Lower lobe of right lung (tissue), 2 donors: ENCODE measurements around the gene KIFC1. TPM values are rescaled to one million over a fixed set of nuclear protein-coding genes. Genes with fewer than 3 reads are reported as not detected.
A peak's percentile ranks its signal among the peaks of the same experiment; 100 is the strongest.

ENCODE experiments used
- ATAC-seq, 2 donors: fragments of 200-7000 bp; cut with Tn5 transposase; one replicate each; pipeline ENCODE4 v1.9.1; 2020 to 2022; ENCODE audit warnings: mild to moderate bottlenecking in 2 of 2, moderate library complexity in 2 of 2
- DNase-seq: peaks from one replicate; pipeline ENCODE4 v3.0.0-alpha.2; 2020
- H3K27ac ChIP-seq: fragments of 200-600 bp; one replicate; pipeline ENCODE4 v1.8.0; 2022
- H3K27me3 ChIP-seq: fragments of 200-600 bp; one replicate; pipeline ENCODE4 v1.8.0; 2022; ENCODE audit warnings: low read depth
- H3K36me3 ChIP-seq: fragments of 200-600 bp; one replicate; pipeline ENCODE4 v1.8.0; 2022; ENCODE audit warnings: mild to moderate bottlenecking
- H3K4me1 ChIP-seq: fragments of 200-600 bp; one replicate; pipeline ENCODE4 v1.8.0; 2022
- H3K4me3 ChIP-seq: fragments of 200-600 bp; one replicate; pipeline ENCODE4 v1.8.0; 2022; ENCODE audit warnings: mild to moderate bottlenecking
- H3K9me3 ChIP-seq: fragments of 200-600 bp; one replicate; pipeline ENCODE4 v1.8.0; 2022
- intact Hi-C: fragments of 100-400 bp; cut with DNase I; formaldehyde crosslinking; loops from one replicate; pipeline ENCODE4 v1.11.0; 2022
- total RNA-seq: library from RNA; stranded (reverse); fragmentation: NEBNext Ultra II Directional; extraction: Animal tissue kit (Norgen Biotek cat#: 25700); gene quantifications from one replicate; pipeline ENCODE4 v1.2.1, GENCODE V29; 2021
- TF ChIP-seq, protein P1 (sequence below): fragments of 200-600 bp; IDR thresholded peaks from one replicate; pipeline ENCODE4 v1.8.0; 2022; ENCODE audit warnings: antibody characterized with exemption, mild to moderate bottlenecking
- donor health status: DM: no; HTN: yes; CAD: no; lungs with severe emphysema.

Gene KIFC1
- total RNA-seq, 1 donor from 2014 or later: 2.7 TPM

DNA sequence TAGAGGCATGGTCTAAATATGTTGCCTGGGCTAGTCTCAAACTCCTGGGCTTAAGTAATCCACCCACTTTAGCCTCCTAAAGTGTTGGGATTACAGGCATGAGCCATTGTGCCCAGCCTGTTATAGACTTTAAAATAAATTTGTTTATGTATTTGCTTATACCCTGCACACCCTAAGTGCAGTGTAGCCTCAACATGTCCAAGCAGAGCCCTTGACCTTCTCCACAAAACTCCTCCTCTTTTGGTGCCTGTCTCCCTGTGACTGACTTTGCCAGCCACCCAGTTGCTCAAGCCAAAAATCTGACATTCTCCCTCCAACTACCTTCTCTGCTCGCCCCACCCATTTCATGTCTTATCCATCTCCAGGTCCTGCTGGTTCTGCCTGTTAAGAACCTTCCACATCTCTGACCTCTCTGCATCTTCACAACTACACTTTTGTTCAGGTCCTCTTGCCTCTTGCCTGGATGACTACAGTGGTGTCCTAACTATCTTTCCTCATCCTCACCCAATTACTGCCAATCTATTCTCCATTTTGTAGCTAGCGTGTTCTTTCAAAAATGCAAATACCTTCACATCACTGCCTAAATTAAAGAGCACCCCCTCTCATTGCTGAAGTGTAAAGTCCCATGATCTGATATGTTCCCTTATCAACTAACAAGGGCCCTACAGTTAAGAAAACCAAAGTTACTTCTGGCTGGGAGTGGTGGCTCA lies 11.2 kb upstream of the KIFC1 start:
- ATAC-seq (no peak), DNase-seq (no peak)
- Histone ChIP-seq H3K4me1 (peaks cover 10% of the 10 kb centered on the region), H3K4me3 (no peak overlapping the region), H3K36me3 (no peaks in the 10 kb centered on the region), H3K27ac (no peak overlapping the region), H3K9me3 (no peaks in the 10 kb centered on the region), H3K27me3 (no peaks in the 10 kb centered on the region)
- TF ChIP-seq, protein P1, sequence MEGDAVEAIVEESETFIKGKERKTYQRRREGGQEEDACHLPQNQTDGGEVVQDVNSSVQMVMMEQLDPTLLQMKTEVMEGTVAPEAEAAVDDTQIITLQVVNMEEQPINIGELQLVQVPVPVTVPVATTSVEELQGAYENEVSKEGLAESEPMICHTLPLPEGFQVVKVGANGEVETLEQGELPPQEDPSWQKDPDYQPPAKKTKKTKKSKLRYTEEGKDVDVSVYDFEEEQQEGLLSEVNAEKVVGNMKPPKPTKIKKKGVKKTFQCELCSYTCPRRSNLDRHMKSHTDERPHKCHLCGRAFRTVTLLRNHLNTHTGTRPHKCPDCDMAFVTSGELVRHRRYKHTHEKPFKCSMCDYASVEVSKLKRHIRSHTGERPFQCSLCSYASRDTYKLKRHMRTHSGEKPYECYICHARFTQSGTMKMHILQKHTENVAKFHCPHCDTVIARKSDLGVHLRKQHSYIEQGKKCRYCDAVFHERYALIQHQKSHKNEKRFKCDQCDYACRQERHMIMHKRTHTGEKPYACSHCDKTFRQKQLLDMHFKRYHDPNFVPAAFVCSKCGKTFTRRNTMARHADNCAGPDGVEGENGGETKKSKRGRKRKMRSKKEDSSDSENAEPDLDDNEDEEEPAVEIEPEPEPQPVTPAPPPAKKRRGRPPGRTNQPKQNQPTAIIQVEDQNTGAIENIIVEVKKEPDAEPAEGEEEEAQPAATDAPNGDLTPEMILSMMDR: no peak
- intact Hi-C loops: no loop called here

DNA sequence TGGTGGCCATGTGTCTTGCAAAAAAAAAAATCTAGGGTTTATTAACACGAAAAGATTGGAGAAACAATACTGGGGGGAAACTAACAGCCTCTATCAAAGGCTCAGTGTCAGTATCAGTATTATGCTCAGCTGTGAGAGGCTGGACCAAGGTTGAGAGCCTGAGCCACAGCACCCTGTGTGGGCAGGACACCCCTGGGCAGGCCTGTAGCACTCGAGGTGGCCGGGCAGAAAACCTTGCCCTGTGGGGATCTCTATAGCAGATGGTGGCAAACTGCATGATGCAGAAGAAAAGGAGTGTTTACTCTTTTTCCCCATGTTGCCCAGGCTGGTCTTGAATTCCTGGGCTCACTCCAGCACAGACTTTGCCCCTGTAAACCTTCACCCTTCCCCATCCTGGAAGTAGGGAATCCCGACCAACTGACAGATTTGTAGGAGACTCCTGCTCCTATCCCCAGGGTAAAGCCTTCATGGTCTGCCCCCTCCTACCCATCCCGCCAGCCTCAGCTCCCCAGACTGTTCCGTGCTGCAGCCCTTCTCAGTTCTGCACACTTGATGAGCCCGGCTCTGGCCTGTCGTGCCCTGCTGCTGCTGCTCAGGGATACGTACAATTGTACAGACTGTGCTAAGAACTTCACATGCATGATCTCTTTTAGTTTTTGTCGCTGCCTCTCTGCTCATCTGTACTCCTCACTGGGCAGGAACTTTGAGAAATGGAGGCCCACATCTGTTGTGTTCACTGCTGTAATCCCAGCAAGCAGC lies 8.0 kb upstream of the KIFC1 start:
- TF ChIP-seq, protein P1: no peak
- no peak for DNase-seq
- intact Hi-C loops: no loop called here
- no peaks in the 10 kb centered on the region for H3K9me3 ChIP-seq
- no peak overlapping the region for H3K4me3 ChIP-seq
- no peaks in the 10 kb centered on the region for H3K36me3 ChIP-seq
- peak in 1 of 2 donors; percentile 9 for ATAC-seq
- no peak overlapping the region for H3K27ac ChIP-seq
- no peaks in the 10 kb centered on the region for H3K4me1 ChIP-seq
- H3K27me3 ChIP-seq: no peaks in the 10 kb centered on the region

DNA sequence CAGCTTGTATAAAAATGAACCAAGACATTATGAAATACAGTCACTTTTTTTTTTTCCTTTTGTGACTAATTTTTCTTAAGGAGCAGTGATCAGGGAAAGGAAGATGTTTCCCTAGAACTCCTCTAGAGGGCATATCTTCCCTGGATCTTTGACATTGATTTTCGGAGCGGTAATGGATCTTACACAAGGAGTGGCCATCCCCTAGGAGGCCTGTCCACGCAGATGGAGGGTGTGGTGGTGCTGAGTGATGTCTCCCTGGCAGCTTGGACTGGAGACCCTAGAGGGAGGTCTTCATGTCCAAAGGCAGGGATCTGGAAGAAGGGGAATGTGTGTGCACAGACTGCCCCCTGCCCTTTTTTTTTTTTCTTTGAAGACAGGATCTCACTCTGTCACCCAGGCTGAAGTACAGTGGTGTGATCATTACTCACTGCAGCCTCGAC lies 7.0 kb upstream of the KIFC1 start:
- H3K4me3 ChIP-seq: no peak overlapping the region
- TF ChIP-seq, protein P1: no peak
- H3K9me3 ChIP-seq: no peaks in the 10 kb centered on the region
- intact Hi-C loops: no loop called here
- DNase-seq: no peak
- H3K27ac ChIP-seq: no peak overlapping the region
- ATAC-seq: peak; percentile 23 to 49
- H3K36me3 ChIP-seq: no peaks in the 10 kb centered on the region
- H3K27me3 ChIP-seq: no peaks in the 10 kb centered on the region
- H3K4me1 ChIP-seq: no peaks in the 10 kb centered on the region

DNA sequence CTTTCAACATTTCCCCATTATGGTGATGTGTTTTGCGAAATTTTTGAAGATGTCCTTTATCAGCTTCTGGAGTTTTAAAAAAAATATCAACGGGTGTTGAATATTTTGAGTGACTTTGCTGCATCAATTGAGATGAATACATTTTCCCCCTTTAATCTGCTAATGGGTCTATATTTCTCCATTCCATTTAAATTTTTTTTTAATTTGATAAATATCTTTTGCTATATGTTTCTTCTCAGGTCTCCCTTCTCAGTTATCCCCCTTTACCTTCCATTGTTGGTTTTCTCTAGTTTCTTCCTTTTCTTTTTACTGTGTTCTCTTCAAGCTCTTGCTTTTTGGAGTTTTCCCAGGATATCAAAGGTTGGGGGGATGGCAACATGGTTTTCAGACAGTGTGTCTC lies 1.4 kb upstream of the KIFC1 start:
- no peak overlapping the region for H3K27ac ChIP-seq
- no peaks in the 10 kb centered on the region for H3K36me3 ChIP-seq
- TF ChIP-seq, protein P1: no peak
- intact Hi-C loops: no loop called here
- ATAC-seq: no peak
- no peak overlapping the region for H3K4me3 ChIP-seq
- DNase-seq: no peak
- no peaks in the 10 kb centered on the region for H3K9me3 ChIP-seq
- peaks cover 17% of the 10 kb centered on the region for H3K4me1 ChIP-seq
- no peaks in the 10 kb centered on the region for H3K27me3 ChIP-seq

DNA sequence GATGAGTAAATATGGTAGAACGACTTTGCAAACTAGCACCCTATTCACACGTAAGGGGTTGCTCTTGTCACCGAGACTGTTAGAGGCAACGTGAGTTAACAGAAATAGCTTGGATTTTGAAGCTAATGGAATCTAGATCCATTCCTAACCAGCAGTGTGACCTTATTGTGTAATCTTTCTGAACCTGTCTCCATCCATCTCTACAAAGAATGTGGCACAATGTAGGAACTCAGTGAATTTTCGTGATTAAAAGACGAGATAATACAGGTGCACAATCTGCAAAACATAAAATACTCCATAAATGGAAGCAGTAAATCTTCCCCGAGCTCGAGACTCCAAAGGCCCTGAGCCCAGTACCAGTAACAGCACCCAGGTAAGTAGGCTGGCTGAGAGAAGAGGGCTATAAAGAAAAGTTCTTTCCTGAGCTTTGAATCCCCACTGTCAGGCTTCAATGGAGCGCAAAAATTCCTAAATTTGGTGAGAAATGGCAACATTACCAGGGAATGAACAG lies 801 bp upstream of the KIFC1 start:
- ATAC-seq (no peak), DNase-seq (no peak)
- Histone ChIP-seq H3K9me3 (no peaks in the 10 kb centered on the region), H3K4me3 (peak overlapping the region; percentile 60), H3K4me1 (peaks cover 17% of the 10 kb centered on the region), H3K27me3 (no peaks in the 10 kb centered on the region), H3K27ac (peak overlapping the region; percentile 90), H3K36me3 (no peaks in the 10 kb centered on the region)
- TF ChIP-seq, protein P1: no peak
- intact Hi-C loops: no loop called here
